ENCODE measurements around the gene PDX1. TPM values are rescaled to one million over a fixed set of nuclear protein-coding genes. Genes with fewer than 3 reads are reported as not detected.

PDX1 gene
- total RNA-seq, 1 experiment from 2014 or later, result 1.7 TPM

- ChIA-PET POLR2A (no interaction called here), RAD21 (ENCODE audit: low non-redundant PET in 1 of 2, low total read pairs in 2 of 2, uncharacterized antibody in 2 of 2, unreplicated experiment in 2 of 2) (no interaction called here), CTCF (no interaction called here)
- DNase-seq (ENCODE audit: low read depth, low spot score), result no peak
- no peak for ATAC-seq
- no TSS peak for BruUV-seq (replicated peaks)
- Histone ChIP-seq H3K9ac (ENCODE audit: low read length) (no peak overlapping the region), H3K4me3 (replicated peaks in 1 of 2; ENCODE audit: low read depth in 1 of 2, low read length in 2 of 2) (no peak overlapping the region), H3K79me2 (ENCODE audit: insufficient read depth, low read length) (no peaks in the 10 kb centered on the region), H3K27ac (ENCODE audit: low read depth, low read length) (no peak overlapping the region), H2AFZ (ENCODE audit: low read depth, low read length, poor library complexity, severe bottlenecking) (no peak overlapping the region), H3K4me2 (ENCODE audit: low read length) (no peak overlapping the region), H3K36me3 (ENCODE audit: control insufficient read depth in 1 of 2, insufficient read depth in 2 of 2, low read length in 2 of 2) (no peaks in the 10 kb centered on the region), H3K9me2 (ENCODE audit: insufficient read depth) (no peaks in the 10 kb centered on the region), H3K27me3 (ENCODE audit: insufficient read depth, low read length) (no peaks in the 10 kb centered on the region; the same call in 1 of the 2 replicates), H3K9me3 (ENCODE audit: control insufficient read depth in 1 of 2, insufficient read depth in 1 of 2, low read depth in 1 of 2, low read length in 2 of 2) (no peaks in the 10 kb centered on the region), H4K20me1 (ENCODE audit: insufficient read depth) (no peaks in the 10 kb centered on the region), H3K4me1 (ENCODE audit: control insufficient read depth in 1 of 2, insufficient read depth in 2 of 2, low read length in 2 of 2) (no peaks in the 10 kb centered on the region)
- no peak for TF ChIP-seq EGR1 (IDR thresholded peaks at IDR 0.05; ENCODE audit: low read depth)
- TF ChIP-seq ATF3 (IDR thresholded peaks at IDR 0.05), result no peak
- TF ChIP-seq CEBPB (IDR thresholded peaks at IDR 0.05; ENCODE audit: low read depth), result no peak
- TF ChIP-seq ZNF274 (IDR thresholded peaks at IDR 0.05; ENCODE audit: low read depth, low read length), result no peak
- TF ChIP-seq RAD21 (IDR thresholded peaks at IDR 0.05; ENCODE audit: low read depth), result no peak
- no peak for TF ChIP-seq TCF7L2 (IDR thresholded peaks at IDR 0.05; ENCODE audit: borderline replicate concordance, extremely low read depth, insufficient read depth, insufficient read length)
- no peak for TF ChIP-seq POLR2A (IDR thresholded peaks at IDR 0.05; ENCODE audit: borderline replicate concordance, extremely low read depth, insufficient read depth, insufficient read length)
- TF ChIP-seq SIN3A (IDR thresholded peaks at IDR 0.05; ENCODE audit: low read depth), result no peak
- no peak for TF ChIP-seq FOSL1 (IDR thresholded peaks at IDR 0.05; ENCODE audit: low read depth)
- TF ChIP-seq YY1 (IDR thresholded peaks at IDR 0.05; ENCODE audit: extremely low read depth, insufficient replicate concordance, low read depth, low read length), result no peak
- TF ChIP-seq SRF (IDR thresholded peaks at IDR 0.05; ENCODE audit: low read depth), result no peak
- TF ChIP-seq ELF1 (IDR thresholded peaks at IDR 0.05; ENCODE audit: borderline replicate concordance, low read depth), result no peak
- no peak for TF ChIP-seq JUND (IDR thresholded peaks at IDR 0.05)
- TF ChIP-seq MAX (IDR thresholded peaks at IDR 0.05), result no peak
- no peak for TF ChIP-seq CTCF (IDR thresholded peaks at IDR 0.05 in 2 of 3, conservative IDR thresholded peaks at IDR 0.05 in 1 of 3; ENCODE audit: borderline replicate concordance in 1 of 3, insufficient read depth in 1 of 3, low read depth in 2 of 3, low read length in 2 of 3)
- intact Hi-C loops (cut with micrococcal nuclease), result no loop called here
Observed at GRCh38 chr13:27904719-27905118, 15.1 kb upstream of the PDX1 start.

All from HCT116 (cell line).